ENCODE results near the gene ARL13B. TPM values are rescaled to one million over a fixed set of nuclear protein-coding genes. Genes with fewer than 3 reads are reported as not detected.
A peak's percentile ranks its signal among the peaks of the same experiment; 100 is the strongest.

The ARL13B gene
- total and polyA plus RNA-seq, 2 of the 8 experiments (the other 6 are each of a cell fraction or from before 2014, with no cell fraction given): 1.5 to 12.7 TPM

DNA sequence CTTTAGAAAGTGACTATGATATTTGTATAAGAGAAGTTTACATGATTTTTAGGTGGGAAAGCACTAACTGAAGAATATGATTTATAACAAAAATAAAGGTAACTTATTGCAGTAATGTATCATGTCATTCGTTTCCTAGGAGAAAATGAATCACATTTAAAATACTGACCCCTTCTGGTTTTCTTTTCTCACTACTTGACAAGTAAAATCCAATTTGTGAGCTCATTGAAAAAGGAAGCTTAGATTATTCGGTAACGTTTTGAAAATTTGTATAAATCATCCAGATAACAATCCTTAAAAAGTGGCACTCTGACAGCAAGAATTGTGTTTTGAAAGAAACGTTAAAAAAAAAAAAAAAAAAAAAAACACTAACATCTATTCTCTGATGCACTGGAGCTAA is 121.9 kb downstream of the ARL13B start (continued):
- TF ChIP-seq CEBPB (IDR thresholded peaks at IDR 0.05; ENCODE audit: low read depth, low read length) (no peak), TAF7 (optimal IDR thresholded peaks at IDR 0.05; ENCODE audit: borderline replicate concordance, low read depth, low read length) (no peak), RAD21 (IDR thresholded peaks at IDR 0.05 in 1 of 2, conservative IDR thresholded peaks at IDR 0.05 in 1 of 2; ENCODE audit: low read depth in 2 of 2, low read length in 2 of 2) (0 out of 4 replicates have a peak, but pooled peaks of 1 of the 2 experiments have one; percentile 3)
- TF ChIP-seq, protein P1, sequence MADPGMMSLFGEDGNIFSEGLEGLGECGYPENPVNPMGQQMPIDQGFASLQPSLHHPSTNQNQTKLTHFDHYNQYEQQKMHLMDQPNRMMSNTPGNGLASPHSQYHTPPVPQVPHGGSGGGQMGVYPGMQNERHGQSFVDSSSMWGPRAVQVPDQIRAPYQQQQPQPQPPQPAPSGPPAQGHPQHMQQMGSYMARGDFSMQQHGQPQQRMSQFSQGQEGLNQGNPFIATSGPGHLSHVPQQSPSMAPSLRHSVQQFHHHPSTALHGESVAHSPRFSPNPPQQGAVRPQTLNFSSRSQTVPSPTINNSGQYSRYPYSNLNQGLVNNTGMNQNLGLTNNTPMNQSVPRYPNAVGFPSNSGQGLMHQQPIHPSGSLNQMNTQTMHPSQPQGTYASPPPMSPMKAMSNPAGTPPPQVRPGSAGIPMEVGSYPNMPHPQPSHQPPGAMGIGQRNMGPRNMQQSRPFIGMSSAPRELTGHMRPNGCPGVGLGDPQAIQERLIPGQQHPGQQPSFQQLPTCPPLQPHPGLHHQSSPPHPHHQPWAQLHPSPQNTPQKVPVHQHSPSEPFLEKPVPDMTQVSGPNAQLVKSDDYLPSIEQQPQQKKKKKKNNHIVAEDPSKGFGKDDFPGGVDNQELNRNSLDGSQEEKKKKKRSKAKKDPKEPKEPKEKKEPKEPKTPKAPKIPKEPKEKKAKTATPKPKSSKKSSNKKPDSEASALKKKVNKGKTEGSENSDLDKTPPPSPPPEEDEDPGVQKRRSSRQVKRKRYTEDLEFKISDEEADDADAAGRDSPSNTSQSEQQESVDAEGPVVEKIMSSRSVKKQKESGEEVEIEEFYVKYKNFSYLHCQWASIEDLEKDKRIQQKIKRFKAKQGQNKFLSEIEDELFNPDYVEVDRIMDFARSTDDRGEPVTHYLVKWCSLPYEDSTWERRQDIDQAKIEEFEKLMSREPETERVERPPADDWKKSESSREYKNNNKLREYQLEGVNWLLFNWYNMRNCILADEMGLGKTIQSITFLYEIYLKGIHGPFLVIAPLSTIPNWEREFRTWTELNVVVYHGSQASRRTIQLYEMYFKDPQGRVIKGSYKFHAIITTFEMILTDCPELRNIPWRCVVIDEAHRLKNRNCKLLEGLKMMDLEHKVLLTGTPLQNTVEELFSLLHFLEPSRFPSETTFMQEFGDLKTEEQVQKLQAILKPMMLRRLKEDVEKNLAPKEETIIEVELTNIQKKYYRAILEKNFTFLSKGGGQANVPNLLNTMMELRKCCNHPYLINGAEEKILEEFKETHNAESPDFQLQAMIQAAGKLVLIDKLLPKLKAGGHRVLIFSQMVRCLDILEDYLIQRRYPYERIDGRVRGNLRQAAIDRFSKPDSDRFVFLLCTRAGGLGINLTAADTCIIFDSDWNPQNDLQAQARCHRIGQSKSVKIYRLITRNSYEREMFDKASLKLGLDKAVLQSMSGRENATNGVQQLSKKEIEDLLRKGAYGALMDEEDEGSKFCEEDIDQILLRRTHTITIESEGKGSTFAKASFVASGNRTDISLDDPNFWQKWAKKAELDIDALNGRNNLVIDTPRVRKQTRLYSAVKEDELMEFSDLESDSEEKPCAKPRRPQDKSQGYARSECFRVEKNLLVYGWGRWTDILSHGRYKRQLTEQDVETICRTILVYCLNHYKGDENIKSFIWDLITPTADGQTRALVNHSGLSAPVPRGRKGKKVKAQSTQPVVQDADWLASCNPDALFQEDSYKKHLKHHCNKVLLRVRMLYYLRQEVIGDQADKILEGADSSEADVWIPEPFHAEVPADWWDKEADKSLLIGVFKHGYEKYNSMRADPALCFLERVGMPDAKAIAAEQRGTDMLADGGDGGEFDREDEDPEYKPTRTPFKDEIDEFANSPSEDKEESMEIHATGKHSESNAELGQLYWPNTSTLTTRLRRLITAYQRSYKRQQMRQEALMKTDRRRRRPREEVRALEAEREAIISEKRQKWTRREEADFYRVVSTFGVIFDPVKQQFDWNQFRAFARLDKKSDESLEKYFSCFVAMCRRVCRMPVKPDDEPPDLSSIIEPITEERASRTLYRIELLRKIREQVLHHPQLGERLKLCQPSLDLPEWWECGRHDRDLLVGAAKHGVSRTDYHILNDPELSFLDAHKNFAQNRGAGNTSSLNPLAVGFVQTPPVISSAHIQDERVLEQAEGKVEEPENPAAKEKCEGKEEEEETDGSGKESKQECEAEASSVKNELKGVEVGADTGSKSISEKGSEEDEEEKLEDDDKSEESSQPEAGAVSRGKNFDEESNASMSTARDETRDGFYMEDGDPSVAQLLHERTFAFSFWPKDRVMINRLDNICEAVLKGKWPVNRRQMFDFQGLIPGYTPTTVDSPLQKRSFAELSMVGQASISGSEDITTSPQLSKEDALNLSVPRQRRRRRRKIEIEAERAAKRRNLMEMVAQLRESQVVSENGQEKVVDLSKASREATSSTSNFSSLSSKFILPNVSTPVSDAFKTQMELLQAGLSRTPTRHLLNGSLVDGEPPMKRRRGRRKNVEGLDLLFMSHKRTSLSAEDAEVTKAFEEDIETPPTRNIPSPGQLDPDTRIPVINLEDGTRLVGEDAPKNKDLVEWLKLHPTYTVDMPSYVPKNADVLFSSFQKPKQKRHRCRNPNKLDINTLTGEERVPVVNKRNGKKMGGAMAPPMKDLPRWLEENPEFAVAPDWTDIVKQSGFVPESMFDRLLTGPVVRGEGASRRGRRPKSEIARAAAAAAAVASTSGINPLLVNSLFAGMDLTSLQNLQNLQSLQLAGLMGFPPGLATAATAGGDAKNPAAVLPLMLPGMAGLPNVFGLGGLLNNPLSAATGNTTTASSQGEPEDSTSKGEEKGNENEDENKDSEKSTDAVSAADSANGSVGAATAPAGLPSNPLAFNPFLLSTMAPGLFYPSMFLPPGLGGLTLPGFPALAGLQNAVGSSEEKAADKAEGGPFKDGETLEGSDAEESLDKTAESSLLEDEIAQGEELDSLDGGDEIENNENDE (IDR thresholded peaks at IDR 0.05; ENCODE audit: insufficient replicate concordance, low read length): no peak
